MM.1S (cell line): ENCODE data around the gene ZNF805.

Experiments used
- DNase-seq: peaks from one replicate; pipeline ENCODE4 v3.0.0-alpha.2; 2015
- H2AFZ ChIP-seq: fragments of 300-600 bp; sonication (generic); 2 replicates; pipeline ENCODE4 v1.6.0; 2016; ENCODE audit warnings: antibody characterized with exemption, low read length
- H3F3A ChIP-seq: fragments of 300-600 bp; sonication (generic); 2 replicates; pipeline ENCODE4 v1.6.1; 2016; ENCODE audit warnings: mild to moderate bottlenecking, antibody characterized with exemption, low read length, moderate library complexity, mixed read lengths; ENCODE audit not compliant: insufficient read depth
- H3K27ac ChIP-seq: fragments of 300-600 bp; sonication (generic); 2 replicates; pipeline ENCODE4 v1.5.1; 2016; ENCODE audit warnings: mild to moderate bottlenecking, low read length
- H3K27me3 ChIP-seq: fragments of 300-600 bp; sonication (generic); replicated peaks from 2 replicates; pipeline ENCODE4 v1.6.0; 2016; ENCODE audit warnings: low read length; ENCODE audit not compliant: insufficient read depth
- H3K36me3 ChIP-seq: fragments of 300-600 bp; sonication (generic); replicated peaks from 2 replicates; pipeline ENCODE4 v1.6.1; 2016; ENCODE audit warnings: mild to moderate bottlenecking, low read length, mixed read lengths; ENCODE audit not compliant: insufficient read depth
- H3K4me1 ChIP-seq: fragments of 300-600 bp; sonication (generic); 2 replicates; pipeline ENCODE4 v1.6.1; 2016; ENCODE audit warnings: low read length, mixed read lengths
- H3K4me2 ChIP-seq: fragments of 300-600 bp; sonication (generic); 2 replicates; pipeline ENCODE4 v1.6.0; 2016; ENCODE audit warnings: low read depth, low read length
- H3K4me3 ChIP-seq: fragments of 300-600 bp; sonication (generic); 2 replicates; pipeline ENCODE4 v1.5.1; 2016; ENCODE audit warnings: low read length, mixed read lengths
- H3K79me2 ChIP-seq: fragments of 300-600 bp; sonication (generic); 2 replicates; pipeline ENCODE4 v1.6.1; 2016; ENCODE audit warnings: mixed run types, low read length, mixed read lengths
- H3K9ac ChIP-seq: fragments of 300-600 bp; sonication (generic); 2 replicates; pipeline ENCODE4 v1.6.1; 2016; ENCODE audit warnings: low read length, mixed read lengths
- H3K9me2 ChIP-seq: fragments of 300-600 bp; sonication (generic); replicated peaks from 2 replicates; pipeline ENCODE4 v1.6.1; 2016; ENCODE audit warnings: mild to moderate bottlenecking, low read length, mixed read lengths; ENCODE audit not compliant: insufficient read depth
- H3K9me3 ChIP-seq: fragments of 300-600 bp; sonication (generic); replicated peaks from 2 replicates; pipeline ENCODE4 v1.6.1; 2016; ENCODE audit warnings: mild to moderate bottlenecking, low read length, mixed read lengths; ENCODE audit not compliant: insufficient read depth
- H4K20me1 ChIP-seq: fragments of 300-600 bp; sonication (generic); 2 replicates; pipeline ENCODE4 v1.6.1; 2016; ENCODE audit warnings: mild to moderate bottlenecking, low read length, moderate library complexity, mixed read lengths; ENCODE audit not compliant: insufficient read depth
- EZH2 ChIP-seq: fragments of 300-600 bp; sonication (generic); optimal IDR thresholded peaks from 2 replicates; pipeline ENCODE3; 2017; ENCODE audit warnings: low read depth, mild to moderate bottlenecking, antibody characterized with exemption, low read length, mixed read lengths
- EZH2phosphoT487 ChIP-seq: fragments of 300-600 bp; sonication (generic); IDR thresholded peaks from 2 replicates; pipeline ENCODE4 v1.6.1; 2018; ENCODE audit warnings: antibody characterized with exemption, low read length
- TF ChIP-seq, protein P1 (sequence below): fragments of 300-600 bp; sonication (generic); IDR thresholded peaks from 2 replicates; pipeline ENCODE4 v1.5.1; 2016; ENCODE audit warnings: antibody characterized with exemption, low read length, mixed read lengths

ZNF805 gene

GRCh38 chr19:57269515-57270250 is 29.3 kb downstream of the ZNF805 start:
- H3K4me3 ChIP-seq: no peak overlapping the region
- no peaks in the 10 kb centered on the region for H3K79me2 ChIP-seq
- no peaks in the 10 kb centered on the region for H3K9me3 ChIP-seq
- no peaks in the 10 kb centered on the region for H3F3A ChIP-seq
- H3K9me2 ChIP-seq: no peaks in the 10 kb centered on the region
- DNase-seq: no peak
- H3K27me3 ChIP-seq: no peaks in the 10 kb centered on the region
- no peaks in the 10 kb centered on the region for H3K36me3 ChIP-seq
- no peaks in the 10 kb centered on the region for H3K4me1 ChIP-seq
- H3K9ac ChIP-seq: no peak overlapping the region
- TF ChIP-seq, protein P1, sequence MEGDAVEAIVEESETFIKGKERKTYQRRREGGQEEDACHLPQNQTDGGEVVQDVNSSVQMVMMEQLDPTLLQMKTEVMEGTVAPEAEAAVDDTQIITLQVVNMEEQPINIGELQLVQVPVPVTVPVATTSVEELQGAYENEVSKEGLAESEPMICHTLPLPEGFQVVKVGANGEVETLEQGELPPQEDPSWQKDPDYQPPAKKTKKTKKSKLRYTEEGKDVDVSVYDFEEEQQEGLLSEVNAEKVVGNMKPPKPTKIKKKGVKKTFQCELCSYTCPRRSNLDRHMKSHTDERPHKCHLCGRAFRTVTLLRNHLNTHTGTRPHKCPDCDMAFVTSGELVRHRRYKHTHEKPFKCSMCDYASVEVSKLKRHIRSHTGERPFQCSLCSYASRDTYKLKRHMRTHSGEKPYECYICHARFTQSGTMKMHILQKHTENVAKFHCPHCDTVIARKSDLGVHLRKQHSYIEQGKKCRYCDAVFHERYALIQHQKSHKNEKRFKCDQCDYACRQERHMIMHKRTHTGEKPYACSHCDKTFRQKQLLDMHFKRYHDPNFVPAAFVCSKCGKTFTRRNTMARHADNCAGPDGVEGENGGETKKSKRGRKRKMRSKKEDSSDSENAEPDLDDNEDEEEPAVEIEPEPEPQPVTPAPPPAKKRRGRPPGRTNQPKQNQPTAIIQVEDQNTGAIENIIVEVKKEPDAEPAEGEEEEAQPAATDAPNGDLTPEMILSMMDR: no peak
- TF ChIP-seq EZH2phosphoT487 (no peak), EZH2 (no peak)
- peak overlapping the region; percentile 3; the same call in 1 of the 2 replicates for H3K27ac ChIP-seq
- no peak overlapping the region for H3K4me2 ChIP-seq
- no peaks in the 10 kb centered on the region for H4K20me1 ChIP-seq
- H2AFZ ChIP-seq: no peak overlapping the region

DNA sequence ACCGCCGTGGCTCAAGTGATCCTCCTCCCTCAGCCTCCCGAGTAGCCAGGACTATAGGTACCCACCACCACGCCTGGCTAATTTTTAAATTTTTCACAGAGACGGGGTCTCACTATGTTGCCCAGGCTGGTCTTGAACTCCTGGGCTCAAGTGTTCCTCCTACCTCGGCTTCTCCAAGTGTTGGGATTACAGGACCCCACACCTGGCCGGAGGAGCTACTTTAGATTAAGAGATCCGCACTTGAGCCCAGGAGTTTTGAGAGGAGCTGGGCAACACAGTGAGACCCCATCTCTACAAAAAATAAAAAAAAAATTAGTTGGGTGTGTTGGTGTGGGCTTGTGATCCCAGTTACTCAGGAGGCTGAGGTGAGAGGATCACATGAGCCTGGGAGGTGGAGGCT is 30.8 kb downstream of the ZNF805 start:
- H3K36me3 ChIP-seq: no peaks in the 10 kb centered on the region
- H3K27me3 ChIP-seq: no peaks in the 10 kb centered on the region
- no peak overlapping the region for H3K4me3 ChIP-seq
- H3K79me2 ChIP-seq: no peaks in the 10 kb centered on the region
- no peaks in the 10 kb centered on the region for H3K9me2 ChIP-seq
- H3K27ac ChIP-seq: no peak overlapping the region
- no peak overlapping the region for H3K4me2 ChIP-seq
- no peaks in the 10 kb centered on the region for H3K9me3 ChIP-seq
- H3K4me1 ChIP-seq: no peaks in the 10 kb centered on the region
- H3F3A ChIP-seq: no peaks in the 10 kb centered on the region
- no peaks in the 10 kb centered on the region for H4K20me1 ChIP-seq
- DNase-seq: no peak
- H3K9ac ChIP-seq: no peak overlapping the region
- no peak overlapping the region for H2AFZ ChIP-seq
- TF ChIP-seq EZH2 (no peak), EZH2phosphoT487 (no peak)
- TF ChIP-seq, protein P1: no peak

- no peak for DNase-seq
- Histone ChIP-seq H3K4me1 (no peaks in the 10 kb centered on the region), H3K27me3 (no peaks in the 10 kb centered on the region), H3K4me2 (no peak overlapping the region), H2AFZ (no peak overlapping the region), H3K9me2 (no peaks in the 10 kb centered on the region), H3K9ac (no peak overlapping the region), H3K79me2 (no peaks in the 10 kb centered on the region), H3F3A (no peaks in the 10 kb centered on the region), H3K9me3 (no peaks in the 10 kb centered on the region), H3K36me3 (no peaks in the 10 kb centered on the region), H4K20me1 (no peaks in the 10 kb centered on the region), H3K27ac (no peak overlapping the region), H3K4me3 (no peak overlapping the region)
- TF ChIP-seq, protein P1: no peak
- no peak for TF ChIP-seq EZH2
- TF ChIP-seq EZH2phosphoT487: no peak
Observed at GRCh38 chr19:57273014-57273413, 32.6 kb downstream of the ZNF805 start.
